SK-N-SH treated with all-trans-retinoic acid at 6 μM for 48 hours (cell line): Measurements from ENCODE around the gene INSL3.
A peak's percentile ranks its signal among the peaks of the same experiment; 100 is the strongest.

ENCODE experiments used
- ATAC-seq: fragments of 200-7000 bp; cut with Tn5 transposase; 3 replicates; pipeline ENCODE4 v1.9.1; 2020; ENCODE audit warnings: mild to moderate bottlenecking, moderate library complexity
- CSDC2 ChIP-seq: fragments of 250-450 bp; sonication (Bioruptor Pico); IDR thresholded peaks from 2 replicates; pipeline ENCODE4 v1.5.0; 2020; ENCODE audit warnings: mild to moderate bottlenecking, moderate library complexity
- ESRRG ChIP-seq: fragments of 250-450 bp; sonication (Bioruptor Pico); IDR thresholded peaks from 2 replicates; pipeline ENCODE4 v1.6.1; 2021; ENCODE audit warnings: mild to moderate bottlenecking
- GLIS3 ChIP-seq: fragments of 250-450 bp; sonication (Bioruptor Pico); IDR thresholded peaks from 2 replicates; pipeline ENCODE4 v1.5.0; 2020; ENCODE audit warnings: mild to moderate bottlenecking, moderate library complexity
- ISL1 ChIP-seq: fragments of 250-450 bp; sonication (Bioruptor Pico); IDR thresholded peaks from 2 replicates; pipeline ENCODE4 v2.1.2; 2022; ENCODE audit warnings: mild to moderate bottlenecking, moderate library complexity
- OSR1 ChIP-seq: fragments of 250-450 bp; sonication (Bioruptor Pico); IDR thresholded peaks from 2 replicates; pipeline ENCODE4 v1.8.0; 2022; ENCODE audit warnings: moderate library complexity, mild to moderate bottlenecking, inconsistent platforms
- PPARA ChIP-seq: fragments of 250-450 bp; sonication (Bioruptor Pico); IDR thresholded peaks from 2 replicates; pipeline ENCODE4 v1.5.0; 2020; ENCODE audit warnings: mild to moderate bottlenecking, borderline replicate concordance
- RARB ChIP-seq: fragments of 250-450 bp; sonication (Bioruptor Pico); IDR thresholded peaks from 2 replicates; pipeline ENCODE4 v1.8.0; 2021; ENCODE audit warnings: mild to moderate bottlenecking, moderate library complexity
- SNAI2 ChIP-seq: fragments of 250-450 bp; sonication (Bioruptor Pico); IDR thresholded peaks from 2 replicates; pipeline ENCODE4 v1.5.0; 2020; ENCODE audit warnings: mild to moderate bottlenecking, moderate library complexity
- TCF4 ChIP-seq: fragments of 250-450 bp; sonication (Bioruptor Pico); IDR thresholded peaks from 2 replicates; pipeline ENCODE4 v1.8.0; 2021; ENCODE audit warnings: mild to moderate bottlenecking, moderate library complexity, borderline replicate concordance
- TOX ChIP-seq: fragments of 250-450 bp; sonication (Bioruptor Pico); IDR thresholded peaks from 2 replicates; pipeline ENCODE4 v1.8.0; 2021; ENCODE audit warnings: mild to moderate bottlenecking, moderate library complexity, borderline replicate concordance
- ZC3H10 ChIP-seq: fragments of 250-450 bp; sonication (Bioruptor Pico); IDR thresholded peaks from 2 replicates; pipeline ENCODE4 v1.5.1; 2021; ENCODE audit warnings: mild to moderate bottlenecking, moderate library complexity
- ZFP3 ChIP-seq: fragments of 250-450 bp; sonication (Bioruptor Pico); IDR thresholded peaks from 2 replicates; pipeline ENCODE4 v1.5.0; 2020; ENCODE audit warnings: mild to moderate bottlenecking, moderate library complexity
- ZFP30 ChIP-seq: fragments of 450-650 bp; formaldehyde crosslinking; IDR thresholded peaks from 2 replicates; pipeline ENCODE4 v1.5.0; 2022; ENCODE audit warnings: mild to moderate bottlenecking, moderate library complexity
- ZNF565 ChIP-seq: fragments of 450-650 bp; formaldehyde crosslinking; conservative IDR thresholded peaks from 2 replicates; pipeline ENCODE4 v1.5.0; 2020; ENCODE audit warnings: low read depth, mild to moderate bottlenecking, moderate library complexity
- TF ChIP-seq, protein P1 (sequence below): fragments of 250-450 bp; sonication (Bioruptor Pico); IDR thresholded peaks from 2 replicates; pipeline ENCODE4 v1.8.0; 2020; ENCODE audit warnings: mild to moderate bottlenecking, moderate library complexity, borderline replicate concordance
- TF ChIP-seq, protein P2 (sequence below): fragments of 250-450 bp; sonication (Bioruptor Pico); IDR thresholded peaks from 2 replicates; pipeline ENCODE4 v1.5.0; 2020; ENCODE audit warnings: mild to moderate bottlenecking, moderate library complexity
- TF ChIP-seq, protein P3 (sequence below): fragments of 250-450 bp; sonication (Bioruptor Pico); IDR thresholded peaks from 2 replicates; pipeline ENCODE4 v1.5.1; 2021; ENCODE audit warnings: mild to moderate bottlenecking, moderate library complexity
- TF ChIP-seq, protein P4 (sequence below): fragments of 250-450 bp; sonication (Bioruptor Pico); IDR thresholded peaks from 2 replicates; pipeline ENCODE4 v1.5.1; 2020; ENCODE audit warnings: low read depth, mild to moderate bottlenecking, moderate library complexity
- TF ChIP-seq, protein P5 (sequence below): fragments of 250-450 bp; sonication (Bioruptor Pico); IDR thresholded peaks from 2 replicates; pipeline ENCODE4 v1.8.0; 2021; ENCODE audit warnings: low read depth, mild to moderate bottlenecking, moderate library complexity, borderline replicate concordance

INSL3 gene

DNA sequence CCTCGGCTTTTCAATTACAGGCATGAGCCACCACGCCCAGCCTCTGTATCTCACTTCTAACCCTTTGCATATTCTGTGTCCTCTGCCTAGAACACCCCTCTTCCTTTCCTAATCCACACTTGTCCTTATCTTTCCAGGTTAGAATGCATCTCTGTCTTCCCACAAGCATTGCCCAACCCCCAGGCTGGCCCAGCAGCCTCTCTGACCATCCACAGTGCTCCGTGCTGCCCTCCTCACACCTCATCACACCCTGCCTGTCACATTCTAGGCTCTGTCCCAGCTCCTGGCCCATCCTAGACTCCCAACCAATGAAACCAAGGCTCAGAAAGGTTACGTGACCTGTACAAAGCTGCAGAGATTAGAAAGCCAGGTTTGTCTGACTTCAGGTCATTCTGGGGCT lies 15.2 kb upstream of the INSL3 start:
- TF ChIP-seq, protein P1, sequence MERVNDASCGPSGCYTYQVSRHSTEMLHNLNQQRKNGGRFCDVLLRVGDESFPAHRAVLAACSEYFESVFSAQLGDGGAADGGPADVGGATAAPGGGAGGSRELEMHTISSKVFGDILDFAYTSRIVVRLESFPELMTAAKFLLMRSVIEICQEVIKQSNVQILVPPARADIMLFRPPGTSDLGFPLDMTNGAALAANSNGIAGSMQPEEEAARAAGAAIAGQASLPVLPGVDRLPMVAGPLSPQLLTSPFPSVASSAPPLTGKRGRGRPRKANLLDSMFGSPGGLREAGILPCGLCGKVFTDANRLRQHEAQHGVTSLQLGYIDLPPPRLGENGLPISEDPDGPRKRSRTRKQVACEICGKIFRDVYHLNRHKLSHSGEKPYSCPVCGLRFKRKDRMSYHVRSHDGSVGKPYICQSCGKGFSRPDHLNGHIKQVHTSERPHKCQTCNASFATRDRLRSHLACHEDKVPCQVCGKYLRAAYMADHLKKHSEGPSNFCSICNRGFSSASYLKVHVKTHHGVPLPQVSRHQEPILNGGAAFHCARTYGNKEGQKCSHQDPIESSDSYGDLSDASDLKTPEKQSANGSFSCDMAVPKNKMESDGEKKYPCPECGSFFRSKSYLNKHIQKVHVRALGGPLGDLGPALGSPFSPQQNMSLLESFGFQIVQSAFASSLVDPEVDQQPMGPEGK (CRISPR knock-in tag): no peak
- TF ChIP-seq ESRRG (CRISPR knock-in tag) (no peak), ZFP30 (CRISPR knock-in tag) (no peak), TOX (CRISPR knock-in tag) (no peak), CSDC2 (no peak), GLIS3 (no peak), OSR1 (CRISPR knock-in tag) (no peak), RARB (CRISPR knock-in tag) (no peak), ISL1 (CRISPR knock-in tag) (no peak), SNAI2 (CRISPR knock-in tag) (no peak), PPARA (CRISPR knock-in tag) (no peak), TCF4 (CRISPR knock-in tag) (no peak), ZNF565 (CRISPR knock-in tag) (no peak)
- TF ChIP-seq, protein P2, sequence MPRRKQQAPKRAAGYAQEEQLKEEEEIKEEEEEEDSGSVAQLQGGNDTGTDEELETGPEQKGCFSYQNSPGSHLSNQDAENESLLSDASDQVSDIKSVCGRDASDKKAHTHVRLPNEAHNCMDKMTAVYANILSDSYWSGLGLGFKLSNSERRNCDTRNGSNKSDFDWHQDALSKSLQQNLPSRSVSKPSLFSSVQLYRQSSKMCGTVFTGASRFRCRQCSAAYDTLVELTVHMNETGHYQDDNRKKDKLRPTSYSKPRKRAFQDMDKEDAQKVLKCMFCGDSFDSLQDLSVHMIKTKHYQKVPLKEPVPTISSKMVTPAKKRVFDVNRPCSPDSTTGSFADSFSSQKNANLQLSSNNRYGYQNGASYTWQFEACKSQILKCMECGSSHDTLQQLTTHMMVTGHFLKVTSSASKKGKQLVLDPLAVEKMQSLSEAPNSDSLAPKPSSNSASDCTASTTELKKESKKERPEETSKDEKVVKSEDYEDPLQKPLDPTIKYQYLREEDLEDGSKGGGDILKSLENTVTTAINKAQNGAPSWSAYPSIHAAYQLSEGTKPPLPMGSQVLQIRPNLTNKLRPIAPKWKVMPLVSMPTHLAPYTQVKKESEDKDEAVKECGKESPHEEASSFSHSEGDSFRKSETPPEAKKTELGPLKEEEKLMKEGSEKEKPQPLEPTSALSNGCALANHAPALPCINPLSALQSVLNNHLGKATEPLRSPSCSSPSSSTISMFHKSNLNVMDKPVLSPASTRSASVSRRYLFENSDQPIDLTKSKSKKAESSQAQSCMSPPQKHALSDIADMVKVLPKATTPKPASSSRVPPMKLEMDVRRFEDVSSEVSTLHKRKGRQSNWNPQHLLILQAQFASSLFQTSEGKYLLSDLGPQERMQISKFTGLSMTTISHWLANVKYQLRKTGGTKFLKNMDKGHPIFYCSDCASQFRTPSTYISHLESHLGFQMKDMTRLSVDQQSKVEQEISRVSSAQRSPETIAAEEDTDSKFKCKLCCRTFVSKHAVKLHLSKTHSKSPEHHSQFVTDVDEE: no peak
- TF ChIP-seq, protein P3, sequence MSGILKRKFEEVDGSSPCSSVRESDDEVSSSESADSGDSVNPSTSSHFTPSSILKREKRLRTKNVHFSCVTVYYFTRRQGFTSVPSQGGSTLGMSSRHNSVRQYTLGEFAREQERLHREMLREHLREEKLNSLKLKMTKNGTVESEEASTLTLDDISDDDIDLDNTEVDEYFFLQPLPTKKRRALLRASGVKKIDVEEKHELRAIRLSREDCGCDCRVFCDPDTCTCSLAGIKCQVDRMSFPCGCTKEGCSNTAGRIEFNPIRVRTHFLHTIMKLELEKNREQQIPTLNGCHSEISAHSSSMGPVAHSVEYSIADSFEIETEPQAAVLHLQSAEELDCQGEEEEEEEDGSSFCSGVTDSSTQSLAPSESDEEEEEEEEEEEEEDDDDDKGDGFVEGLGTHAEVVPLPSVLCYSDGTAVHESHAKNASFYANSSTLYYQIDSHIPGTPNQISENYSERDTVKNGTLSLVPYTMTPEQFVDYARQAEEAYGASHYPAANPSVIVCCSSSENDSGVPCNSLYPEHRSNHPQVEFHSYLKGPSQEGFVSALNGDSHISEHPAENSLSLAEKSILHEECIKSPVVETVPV (CRISPR knock-in tag): no peak
- TF ChIP-seq, protein P4, sequence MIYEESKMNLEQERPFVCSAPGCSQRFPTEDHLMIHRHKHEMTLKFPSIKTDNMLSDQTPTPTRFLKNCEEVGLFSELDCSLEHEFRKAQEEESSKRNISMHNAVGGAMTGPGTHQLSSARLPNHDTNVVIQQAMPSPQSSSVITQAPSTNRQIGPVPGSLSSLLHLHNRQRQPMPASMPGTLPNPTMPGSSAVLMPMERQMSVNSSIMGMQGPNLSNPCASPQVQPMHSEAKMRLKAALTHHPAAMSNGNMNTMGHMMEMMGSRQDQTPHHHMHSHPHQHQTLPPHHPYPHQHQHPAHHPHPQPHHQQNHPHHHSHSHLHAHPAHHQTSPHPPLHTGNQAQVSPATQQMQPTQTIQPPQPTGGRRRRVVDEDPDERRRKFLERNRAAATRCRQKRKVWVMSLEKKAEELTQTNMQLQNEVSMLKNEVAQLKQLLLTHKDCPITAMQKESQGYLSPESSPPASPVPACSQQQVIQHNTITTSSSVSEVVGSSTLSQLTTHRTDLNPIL (CRISPR knock-in tag): no peak
- TF ChIP-seq, protein P5, sequence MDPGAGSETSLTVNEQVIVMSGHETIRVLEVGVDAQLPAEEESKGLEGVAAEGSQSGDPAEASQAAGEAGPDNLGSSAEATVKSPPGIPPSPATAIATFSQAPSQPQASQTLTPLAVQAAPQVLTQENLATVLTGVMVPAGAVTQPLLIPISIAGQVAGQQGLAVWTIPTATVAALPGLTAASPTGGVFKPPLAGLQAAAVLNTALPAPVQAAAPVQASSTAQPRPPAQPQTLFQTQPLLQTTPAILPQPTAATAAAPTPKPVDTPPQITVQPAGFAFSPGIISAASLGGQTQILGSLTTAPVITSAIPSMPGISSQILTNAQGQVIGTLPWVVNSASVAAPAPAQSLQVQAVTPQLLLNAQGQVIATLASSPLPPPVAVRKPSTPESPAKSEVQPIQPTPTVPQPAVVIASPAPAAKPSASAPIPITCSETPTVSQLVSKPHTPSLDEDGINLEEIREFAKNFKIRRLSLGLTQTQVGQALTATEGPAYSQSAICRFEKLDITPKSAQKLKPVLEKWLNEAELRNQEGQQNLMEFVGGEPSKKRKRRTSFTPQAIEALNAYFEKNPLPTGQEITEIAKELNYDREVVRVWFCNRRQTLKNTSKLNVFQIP (CRISPR knock-in tag): no peak

DNA sequence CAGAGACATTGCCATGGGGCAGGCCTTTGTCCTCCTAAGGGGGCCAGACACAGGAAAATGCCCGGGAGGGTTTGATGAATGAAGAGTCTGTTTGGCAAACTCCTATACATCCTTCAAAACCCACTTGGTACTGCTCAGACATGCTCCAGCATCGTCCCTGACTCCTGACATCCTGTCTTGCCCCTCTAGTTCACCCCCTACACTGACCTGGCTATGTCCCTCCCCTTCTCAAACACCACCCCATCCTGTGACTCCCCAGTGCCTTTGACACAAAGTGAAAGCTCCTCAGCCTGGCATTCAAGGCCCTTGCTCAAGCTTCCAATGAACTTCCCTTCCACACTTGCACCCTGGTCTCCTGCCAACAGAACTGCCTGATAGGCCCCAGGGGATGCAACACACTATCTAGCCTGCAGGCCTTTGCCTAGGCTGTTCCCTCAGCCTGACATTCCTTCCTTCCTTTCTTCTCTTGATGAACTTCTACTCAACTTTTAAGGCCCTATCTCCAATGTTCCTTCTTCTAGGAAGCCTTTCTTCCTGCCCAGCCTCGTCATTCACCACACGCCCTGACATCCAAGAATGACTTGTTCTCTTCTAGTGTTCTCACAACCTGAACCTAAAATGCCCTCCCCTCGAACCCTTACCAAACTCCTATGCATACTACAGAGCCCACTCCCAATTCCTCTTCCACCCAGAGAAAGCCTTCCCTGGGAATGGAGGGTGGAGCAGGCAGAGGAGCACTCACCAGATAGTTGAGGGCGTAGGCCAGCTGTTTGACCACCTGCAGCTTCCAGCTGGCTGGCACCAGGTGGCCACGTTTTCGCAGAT lies 14.1 kb upstream of the INSL3 start:
- no peak for TF ChIP-seq ZC3H10 (CRISPR knock-in tag)
- peak; percentile 97 for TF ChIP-seq ZFP3 (CRISPR knock-in tag)
- ATAC-seq: no peak

More for the DNA sequence above, 15.2 kb upstream of the INSL3 start:
- no peak for ATAC-seq

DNA sequence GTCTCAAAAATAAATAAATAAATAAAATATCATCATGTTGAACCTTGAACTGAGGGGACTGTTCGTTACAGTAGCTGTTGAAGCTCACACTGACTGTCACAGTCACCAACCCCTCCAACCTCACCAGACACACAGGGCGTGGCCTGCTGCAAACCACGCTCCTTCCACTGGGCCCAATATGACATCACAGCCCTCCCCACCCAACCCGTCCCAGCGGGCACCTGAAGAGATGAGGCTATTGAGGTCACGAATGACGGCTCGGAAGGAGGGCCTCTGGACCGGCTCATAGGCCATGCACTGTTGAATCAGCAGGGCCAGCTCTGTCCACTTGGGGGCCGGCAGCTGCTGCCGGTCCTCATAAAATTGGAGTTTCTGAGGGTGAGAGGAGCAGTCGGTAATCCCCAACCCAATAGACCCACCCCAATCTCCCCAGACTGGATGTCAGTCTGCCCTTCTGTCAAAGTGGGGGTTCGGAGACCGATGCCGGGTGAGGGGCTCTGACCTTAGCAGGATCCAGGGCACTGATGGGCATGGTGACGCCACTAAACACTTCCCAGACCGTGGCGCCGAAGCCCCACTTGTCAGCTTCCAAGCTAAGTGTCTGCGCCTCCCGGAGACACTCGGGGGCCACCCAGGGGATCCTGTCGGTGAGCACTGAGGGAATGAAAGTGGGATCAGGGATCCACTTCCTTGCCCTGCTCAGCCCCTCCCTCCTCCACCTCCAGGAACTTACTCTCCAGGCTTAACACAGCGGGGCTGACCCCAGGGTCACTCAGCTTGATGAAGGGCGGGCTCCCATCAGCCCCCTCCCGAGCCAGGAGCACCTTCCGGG lies 13.2 kb upstream of the INSL3 start:
- ATAC-seq: no peak
- TF ChIP-seq SNAI2 (CRISPR knock-in tag) (no peak), CSDC2 (no peak), TCF4 (CRISPR knock-in tag) (no peak), ZC3H10 (CRISPR knock-in tag) (no peak), PPARA (CRISPR knock-in tag) (no peak), GLIS3 (no peak)
- TF ChIP-seq, protein P1 (CRISPR knock-in tag): no peak
- TF ChIP-seq, protein P4 (CRISPR knock-in tag): no peak
- TF ChIP-seq, all 23 proteins: peak for 0
